GM23248 (cell line): ENCODE measurements around the gene TMED10.

ENCODE experiments used
- EZH2 ChIP-seq: fragments of 200-600 bp; sonication (generic); IDR thresholded peaks from 2 replicates; pipeline ENCODE4 v1.6.1; 2018; ENCODE audit warnings: antibody characterized with exemption, mild to moderate bottlenecking; ENCODE audit not compliant: insufficient read depth, poor library complexity, severe bottlenecking
- EZH2phosphoT487 ChIP-seq: fragments of 200-600 bp; sonication (generic); IDR thresholded peaks from 2 replicates; pipeline ENCODE4 v1.6.1; 2018; ENCODE audit warnings: antibody characterized with exemption, moderate library complexity, mild to moderate bottlenecking, low read depth; ENCODE audit not compliant: insufficient read depth

DNA sequence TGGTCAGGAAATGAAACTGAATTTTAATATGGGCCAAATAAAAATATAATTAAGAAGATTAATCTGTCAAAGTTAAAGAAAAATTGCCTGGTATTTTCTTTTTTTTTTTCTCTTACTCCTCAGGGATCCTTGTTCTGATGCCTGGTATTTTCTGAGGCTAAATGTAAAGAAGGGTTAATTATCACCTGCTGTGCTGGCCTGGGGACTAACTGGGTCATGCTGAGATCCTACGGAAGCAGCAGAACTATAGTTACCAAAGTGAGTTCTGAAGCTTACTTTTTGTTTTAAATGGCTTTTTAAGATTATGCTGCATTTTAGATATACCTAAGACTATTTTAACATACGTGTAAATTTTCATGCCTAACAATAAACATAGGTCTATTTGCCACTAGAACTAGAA is 83.7 kb downstream of the TMED10 start:
- TF ChIP-seq EZH2phosphoT487 (no peak), EZH2 (no peak)
